Stimulated activated CD4-positive, alpha-beta T cell treated with anti-CD3 and anti-CD28 coated beads, Interleukin-1b, Interleukin-23, amount 100 ng/mL, for 24 hours (primary cell): Measurements from ENCODE around the gene IQCN.
"Not testable (repeated sequence)": the region's sequence is repeated elsewhere in the genome, so short reads cannot be mapped to it uniquely, and the experiment has no call there.

Source experiments
- DNase-seq, 4 experiments: peaks; one replicate each; pipeline ENCODE4 v3.0.0-alpha.2; 2020; ENCODE audit warnings: low read depth in 4 of 4, low spot score in 1 of 4

The IQCN gene

DNA sequence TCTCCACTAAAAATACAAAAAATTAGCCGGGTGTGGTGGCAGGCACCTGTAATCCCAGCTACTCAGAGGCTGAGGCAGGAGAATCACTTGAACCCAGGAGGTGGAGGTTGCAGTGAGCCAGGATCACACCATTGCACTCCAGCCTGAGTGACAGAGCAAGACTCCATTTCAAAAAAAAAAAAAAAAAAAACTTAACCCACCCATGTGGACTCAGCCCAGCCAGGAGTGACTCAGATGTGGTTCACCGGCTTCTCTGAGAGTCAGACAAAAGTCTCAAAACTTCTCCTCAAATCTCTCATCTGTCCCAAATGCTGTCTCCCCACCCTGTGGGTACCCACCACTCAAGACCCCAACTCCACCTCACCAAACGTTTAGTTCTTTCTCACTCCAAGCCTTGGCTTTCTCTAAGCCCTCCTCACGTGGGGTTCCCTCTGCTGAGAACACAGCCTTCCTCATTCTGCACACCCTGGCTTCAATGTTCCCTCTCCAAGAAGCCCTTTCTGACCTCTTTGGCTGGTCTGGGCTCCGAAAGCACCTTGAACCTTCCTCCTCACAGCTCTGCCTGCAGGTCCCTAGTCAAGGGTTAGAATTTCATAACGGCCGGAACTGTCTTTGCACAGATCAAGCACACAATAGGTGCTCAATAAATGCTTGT is 59.3 kb downstream of the IQCN start:
- DNase-seq, result no peak

DNA sequence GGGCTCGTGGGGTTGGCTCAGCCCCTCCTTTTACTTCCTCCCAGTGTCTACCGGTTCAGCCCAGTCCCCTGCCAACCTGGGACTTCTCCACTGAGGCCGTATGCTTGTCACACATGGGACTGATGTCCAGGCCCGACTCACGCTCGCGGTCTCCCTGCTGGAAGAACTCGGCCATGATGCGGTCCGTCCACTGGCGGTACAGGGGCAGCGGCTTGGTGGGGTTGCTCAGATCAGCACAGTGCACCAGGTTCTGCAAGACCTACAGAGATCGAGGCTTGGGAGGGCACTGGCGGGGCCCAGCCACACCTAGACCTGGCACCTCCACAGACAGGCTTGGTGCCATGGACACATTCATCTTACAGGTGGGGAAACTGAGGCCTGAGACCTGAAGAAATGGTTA is 62.6 kb downstream of the IQCN start:
- no peak for DNase-seq

DNA sequence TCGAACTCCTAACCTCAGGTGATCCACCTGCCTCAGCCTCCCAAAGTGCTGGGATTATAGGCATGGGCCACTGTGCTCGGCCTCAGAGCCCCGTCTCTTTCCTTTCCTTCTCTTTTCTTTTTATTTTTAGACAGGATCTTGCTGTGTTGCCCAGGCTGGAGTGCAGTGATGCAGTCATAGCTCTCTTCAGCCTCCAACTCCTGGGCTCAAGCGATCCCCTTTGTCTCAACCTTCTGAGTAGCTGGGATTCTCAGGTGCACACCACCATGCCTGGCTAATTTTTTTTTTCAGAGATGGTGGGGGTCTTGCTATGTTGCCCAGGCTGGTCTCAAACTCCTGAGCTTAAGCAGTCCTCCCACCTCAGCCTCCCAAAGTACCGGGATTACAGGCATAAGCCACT is 64.3 kb downstream of the IQCN start:
- DNase-seq, result not testable (repeated sequence)

DNA sequence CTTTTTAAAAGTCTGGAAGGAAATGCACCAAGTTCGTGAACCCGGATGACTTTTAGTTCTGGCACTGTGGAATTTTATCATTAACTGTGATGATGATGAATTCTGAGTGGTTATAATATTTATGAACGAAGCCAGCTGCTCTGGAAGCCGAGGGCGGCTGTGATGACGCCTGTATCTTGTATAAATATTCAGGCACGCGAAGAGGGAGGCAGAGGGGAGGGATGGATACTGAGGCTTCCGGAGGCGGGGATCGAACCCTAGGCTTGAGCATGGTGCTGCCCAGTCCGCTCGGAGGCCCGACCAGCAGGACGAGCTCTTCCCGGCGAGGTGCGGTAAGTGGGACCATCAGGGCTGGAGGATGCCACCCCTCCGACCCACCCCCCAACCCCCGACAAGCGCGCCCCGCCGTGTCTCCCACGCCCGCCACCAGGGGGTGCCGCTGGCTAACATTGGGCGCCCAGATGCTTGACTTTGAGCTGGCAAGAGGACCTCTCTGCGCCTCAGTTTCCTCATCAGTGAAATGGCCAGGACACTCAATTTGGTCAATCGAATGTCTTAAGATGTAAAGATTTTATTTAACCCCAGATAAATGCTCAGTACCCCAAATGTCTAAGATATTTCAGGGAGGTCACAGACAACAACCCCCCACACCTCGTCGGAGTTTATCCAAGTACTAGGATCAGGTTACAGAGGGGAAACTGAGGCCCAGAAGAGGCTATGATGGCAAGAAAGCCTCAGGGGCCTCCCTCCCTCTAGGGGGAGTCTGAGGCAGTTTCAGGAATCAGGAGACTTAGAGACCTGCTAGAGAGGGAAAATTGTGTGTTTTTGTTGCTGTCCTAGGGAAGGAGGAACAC is 65.9 kb downstream of the IQCN start:
- no peak for DNase-seq
